ENCODE data around the gene HMGB4.

Gene HMGB4

DNA sequence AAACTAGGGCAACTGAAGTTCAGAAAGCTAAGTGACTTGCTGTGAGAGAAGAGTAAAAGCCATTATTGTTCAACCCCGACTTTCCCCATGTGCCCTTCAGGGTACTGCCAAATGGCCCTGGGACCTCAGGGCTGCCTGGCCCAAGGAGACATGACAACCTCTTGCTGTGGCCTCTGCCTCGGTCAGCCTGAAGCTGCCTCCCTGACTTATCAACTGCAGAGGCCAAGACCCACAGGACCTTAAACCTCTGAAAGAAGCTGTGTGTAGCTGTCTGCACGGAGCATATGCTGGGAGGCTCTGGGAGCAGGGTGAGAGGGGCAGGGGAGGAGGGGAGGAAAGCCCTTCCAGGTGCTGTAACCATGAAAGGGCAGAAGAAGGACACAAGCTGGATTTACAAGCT, 35.9 kb downstream of the HMGB4 start:
- DNase-seq, result no peak

DNA sequence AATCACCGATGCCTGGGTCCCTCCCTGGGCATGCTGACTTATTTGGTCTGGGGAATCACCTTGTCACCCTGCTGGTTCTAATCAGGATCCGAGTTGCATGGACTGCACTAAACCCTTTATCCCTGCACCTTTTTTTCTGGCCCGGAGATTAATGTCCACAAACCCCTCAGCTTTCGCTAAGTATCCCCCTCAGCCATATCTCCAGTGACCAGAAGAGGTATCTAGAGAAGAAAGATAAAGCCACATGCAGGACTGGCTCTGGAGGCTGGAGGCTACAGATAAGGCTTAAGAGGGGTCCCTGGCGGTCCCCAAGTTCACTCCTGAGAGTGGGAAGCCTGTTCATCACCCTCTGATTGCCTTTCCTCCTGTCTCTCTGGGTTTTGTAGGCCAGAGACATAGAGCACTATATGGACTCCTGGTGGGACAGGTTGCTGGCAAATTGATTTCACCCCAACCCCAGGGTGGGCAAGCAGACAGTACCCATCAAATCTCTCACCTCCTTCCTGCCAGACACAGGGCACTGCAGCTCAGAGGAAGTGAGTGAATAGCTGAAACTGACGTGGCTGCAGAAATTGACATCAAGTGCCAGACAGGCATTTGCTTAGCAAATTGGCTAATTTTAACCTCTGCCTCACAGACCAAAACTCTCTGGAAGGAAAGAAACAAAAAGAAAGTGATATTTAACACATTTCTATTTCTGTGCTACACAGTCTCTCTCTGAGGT, 38.8 kb downstream of the HMGB4 start:
- DNase-seq, result no peak

DNA sequence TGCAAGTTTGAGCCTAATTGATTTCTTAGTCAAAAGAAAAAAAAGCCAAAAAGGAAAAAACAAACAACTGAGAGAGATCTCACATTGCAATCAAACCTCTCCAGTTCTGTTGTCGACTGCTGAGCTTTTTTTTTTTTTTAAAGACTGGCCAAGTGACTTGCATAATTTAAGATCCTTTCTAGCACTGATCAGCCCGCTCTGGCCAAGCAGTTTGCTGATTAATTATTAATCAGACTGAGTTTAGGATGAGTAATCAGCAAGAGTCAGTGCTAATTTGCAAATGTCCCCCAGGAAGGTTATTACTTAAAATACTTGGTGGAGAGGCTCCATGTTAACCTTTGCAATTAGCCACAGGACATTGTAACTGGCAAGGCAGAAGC, 39.3 kb downstream of the HMGB4 start:
- no peak for DNase-seq

DNA sequence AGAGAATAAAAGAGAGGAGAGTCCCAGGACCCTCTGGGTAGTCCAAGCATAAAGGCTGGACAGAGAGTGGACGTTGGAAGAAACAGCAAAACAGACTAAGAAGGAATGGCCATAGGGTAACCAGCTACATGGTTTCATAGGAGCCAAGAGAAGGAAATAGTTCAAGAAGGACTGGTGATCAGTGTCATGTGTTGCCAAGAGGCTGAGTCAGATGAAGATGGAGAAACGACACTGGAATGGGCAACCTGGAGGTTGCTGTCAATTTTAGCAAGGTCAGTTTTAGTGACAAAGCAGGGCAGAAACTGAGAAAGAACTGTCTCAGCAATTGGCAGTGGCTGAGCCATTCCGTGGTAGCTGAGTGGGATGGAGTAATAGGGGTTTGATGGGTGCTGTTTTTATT, 41.4 kb downstream of the HMGB4 start:
- DNase-seq, result no peak

DNA sequence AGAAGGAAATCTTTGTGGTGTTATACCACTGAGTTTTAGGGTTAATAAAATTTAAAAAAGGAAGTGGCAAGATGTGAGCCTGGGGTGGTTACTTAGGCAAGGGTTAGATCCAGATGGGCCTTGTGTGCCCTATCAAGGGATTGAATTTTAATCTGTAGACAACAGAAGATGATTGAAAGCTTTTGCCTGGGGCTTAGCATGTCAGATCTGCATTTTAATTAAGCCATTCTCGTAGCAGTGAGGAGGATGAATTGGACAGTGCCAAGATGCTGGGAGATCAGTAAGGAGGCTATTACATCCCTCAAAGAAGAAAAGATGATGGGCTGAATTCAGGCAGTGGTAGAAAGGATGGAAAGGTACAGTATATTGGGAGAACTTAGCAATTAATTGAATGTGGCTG, 42.3 kb downstream of the HMGB4 start:
- DNase-seq, result no peak

DNA sequence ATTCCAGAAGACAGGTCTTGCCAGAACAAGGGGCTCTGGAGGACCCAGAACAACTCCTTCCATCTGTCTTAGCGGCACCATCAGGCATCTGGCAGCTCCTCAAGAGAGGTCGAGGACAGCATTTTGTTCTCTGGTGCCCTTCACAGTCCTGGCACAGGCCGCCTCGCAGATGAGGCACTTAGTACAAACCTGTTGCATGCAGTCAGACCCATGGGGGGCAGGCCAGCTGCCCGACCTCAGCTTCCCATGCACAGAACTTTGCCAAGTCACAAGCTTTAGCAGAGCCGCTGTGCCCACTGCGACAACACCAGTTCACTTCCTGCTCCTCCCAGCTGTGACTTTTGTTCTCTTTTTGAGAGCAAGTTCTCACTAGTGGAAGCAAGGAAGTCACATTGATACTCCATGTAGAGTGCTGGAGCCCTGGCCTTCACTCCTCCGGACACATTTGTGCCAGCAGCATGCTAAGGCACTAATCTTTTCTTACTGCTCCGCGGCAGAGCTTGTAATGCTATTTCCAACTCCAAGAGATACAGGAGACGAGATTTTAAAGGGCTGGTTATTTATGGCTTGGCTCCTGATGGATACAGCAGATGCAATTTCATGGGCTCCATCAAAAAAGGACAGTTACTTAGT, 44.6 kb downstream of the HMGB4 start:
- DNase-seq, result no peak

Data from activated naive CD4-positive, alpha-beta T cell treated with anti-CD3 and anti-CD28 coated beads, Interleukin-2, amount 50 U/mL, for 16 hours (primary cell).